Sigmoid colon (tissue), 4 donors: ENCODE measurements around the gene ASB2.

Experiments used
- EP300 ChIP-seq, 4 donors: sonication (generic); formaldehyde crosslinking; IDR thresholded peaks; one replicate each; pipeline ENCODE4 v1.6.1; 2017; ENCODE audit warnings: antibody characterized with exemption in 4 of 4
- TF ChIP-seq, protein P1 (sequence below), 4 experiments: fragments of 450-650 bp in 3 of 4; fragments of 200-600 bp in 1 of 4; IDR thresholded peaks; one replicate each; pipeline ENCODE4 v1.5.1; 2016 to 2019; ENCODE audit warnings: antibody characterized with exemption in 4 of 4, mild to moderate bottlenecking in 3 of 4, moderate library complexity in 2 of 4

DNA sequence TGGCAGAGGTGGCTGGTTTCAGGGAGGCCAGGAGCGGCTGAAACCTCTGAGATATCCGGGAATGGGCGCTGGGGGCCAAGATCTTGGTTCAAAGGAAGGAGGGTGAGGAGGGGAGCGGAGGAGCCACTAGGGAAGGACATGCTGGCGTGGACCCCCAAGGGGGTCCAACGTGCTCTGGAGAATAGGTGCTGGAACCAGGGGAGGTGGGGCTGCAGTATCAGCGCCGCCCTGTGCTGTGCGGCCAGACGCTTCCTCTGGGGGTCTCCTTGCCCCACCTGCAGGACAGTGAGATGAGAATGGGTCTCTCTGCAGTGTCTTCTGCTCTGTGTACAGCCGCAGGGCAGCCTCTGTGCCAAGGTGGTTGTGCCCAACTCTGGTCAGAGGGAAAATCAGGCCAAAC lies 46.7 kb downstream of the ASB2 start:
- TF ChIP-seq, protein P1, sequence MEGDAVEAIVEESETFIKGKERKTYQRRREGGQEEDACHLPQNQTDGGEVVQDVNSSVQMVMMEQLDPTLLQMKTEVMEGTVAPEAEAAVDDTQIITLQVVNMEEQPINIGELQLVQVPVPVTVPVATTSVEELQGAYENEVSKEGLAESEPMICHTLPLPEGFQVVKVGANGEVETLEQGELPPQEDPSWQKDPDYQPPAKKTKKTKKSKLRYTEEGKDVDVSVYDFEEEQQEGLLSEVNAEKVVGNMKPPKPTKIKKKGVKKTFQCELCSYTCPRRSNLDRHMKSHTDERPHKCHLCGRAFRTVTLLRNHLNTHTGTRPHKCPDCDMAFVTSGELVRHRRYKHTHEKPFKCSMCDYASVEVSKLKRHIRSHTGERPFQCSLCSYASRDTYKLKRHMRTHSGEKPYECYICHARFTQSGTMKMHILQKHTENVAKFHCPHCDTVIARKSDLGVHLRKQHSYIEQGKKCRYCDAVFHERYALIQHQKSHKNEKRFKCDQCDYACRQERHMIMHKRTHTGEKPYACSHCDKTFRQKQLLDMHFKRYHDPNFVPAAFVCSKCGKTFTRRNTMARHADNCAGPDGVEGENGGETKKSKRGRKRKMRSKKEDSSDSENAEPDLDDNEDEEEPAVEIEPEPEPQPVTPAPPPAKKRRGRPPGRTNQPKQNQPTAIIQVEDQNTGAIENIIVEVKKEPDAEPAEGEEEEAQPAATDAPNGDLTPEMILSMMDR (IDR thresholded peaks at IDR 0.05) = no peak
- no peak for TF ChIP-seq EP300 (IDR thresholded peaks at IDR 0.05)
